Lower leg skin (tissue), 4 donors: ENCODE data around the gene SPACA7. TPM values are rescaled to one million over a fixed set of nuclear protein-coding genes. Genes with fewer than 3 reads are reported as not detected.

Experiments used
- DNase-seq, 2 donors: peaks; one replicate each; pipeline ENCODE4 v3.0.0-alpha.2; 2019; ENCODE audit warnings: low spot score in 2 of 2
- H3K4me3 ChIP-seq: fragments of 200-600 bp; sonication (generic); 2 replicates; pipeline ENCODE4 v1.5.1; 2017; ENCODE audit warnings: mild to moderate bottlenecking, low read depth; ENCODE audit not compliant: poor library complexity, severe bottlenecking
- CTCF ChIP-seq, 3 donors: fragments of 450-650 bp; IDR thresholded peaks; one replicate each; pipeline ENCODE4 v1.5.1; 2016; ENCODE audit warnings: antibody characterized with exemption in 3 of 3, mild to moderate bottlenecking in 3 of 3, moderate library complexity in 2 of 3
- POLR2A ChIP-seq, 2 donors: fragments of 450-650 bp; IDR thresholded peaks; one replicate each; pipeline ENCODE4 v1.6.1; 2016 to 2017; ENCODE audit warnings: antibody characterized with exemption in 2 of 2, mild to moderate bottlenecking in 1 of 2, moderate library complexity in 1 of 2
- WGBS, 2 donors: methylation state at CpG; one replicate each; pipeline ENCODE4 v1.1.5; 2018; 5-methylcytosine and 5-hydroxymethylcytosine counted together
- intact Hi-C: fragments of 100-400 bp; cut with DNase I; formaldehyde crosslinking; loops from one replicate; pipeline ENCODE4 v1.15.0; 2023; ENCODE audit warnings: low total_unique reads
- total RNA-seq, 4 donors: library from RNA; depleted of rRNA; stranded (reverse); fragments of >200 nt; gene quantifications; one replicate each; pipeline ENCODE4 v1.1.0, GENCODE V29; 2016

Gene SPACA7
- not detected for total RNA-seq

GRCh38 chr13:112376050-112376681 is at the start of gene SPACA7:
Gene SPACA7, plus strand, starts transcription at chr13:112376355. Its CDS starts 31 bp downstream, at chr13:112376386.
- TF ChIP-seq POLR2A (IDR thresholded peaks at IDR 0.05) (no peak), CTCF (IDR thresholded peaks at IDR 0.05) (no peak)
- WGBS, 2 donors, result 68 to 77% methylated on average over 8 of the region's 8 CpGs
- DNase-seq, result no peak
- intact Hi-C loops, result no loop called here
- H3K4me3 ChIP-seq, result no peak within 1 kb of the TSS

DNA sequence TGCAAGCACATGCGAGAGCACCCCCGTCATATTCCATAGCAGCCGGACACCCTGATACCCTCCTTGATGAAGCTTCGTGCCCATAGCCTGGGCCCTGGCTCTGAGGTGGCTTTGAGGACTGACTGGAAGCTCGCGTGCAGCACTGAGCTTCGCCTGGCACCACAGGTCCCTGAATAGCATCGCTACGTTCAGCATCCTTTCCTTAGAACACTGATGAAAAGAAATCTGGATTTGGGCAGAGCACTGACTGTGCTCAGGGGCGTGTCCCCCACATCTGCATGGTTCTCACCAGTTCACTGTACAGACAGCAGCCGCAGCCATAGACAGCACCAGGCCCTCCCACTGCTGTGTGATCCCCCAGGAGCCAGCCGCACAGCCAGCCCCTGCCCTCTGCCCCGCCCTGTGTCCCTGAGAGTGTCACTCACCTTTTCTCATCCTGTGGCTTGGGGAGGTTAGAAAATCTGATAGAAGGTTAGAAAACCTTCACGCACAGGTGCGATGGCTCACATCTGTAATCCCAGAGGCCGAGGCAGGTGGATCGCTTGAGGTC is 49.3 kb upstream of the SPACA7 start:
- no peak overlapping the region for H3K4me3 ChIP-seq
- no peak for TF ChIP-seq POLR2A (IDR thresholded peaks at IDR 0.05)
- TF ChIP-seq CTCF (IDR thresholded peaks at IDR 0.05), result no peak
- DNase-seq, result no peak
- intact Hi-C loops, result no loop called here
- 82 to 87% methylated on average over 17 of the region's 17 CpGs for WGBS, 2 donors

- 79 to 90% methylated on average over 7 of the region's 7 CpGs for WGBS, 2 donors
- intact Hi-C loops, result no loop called here
- no peak overlapping the region for H3K4me3 ChIP-seq
- no peak for DNase-seq
- no peak for TF ChIP-seq CTCF (IDR thresholded peaks at IDR 0.05)
- TF ChIP-seq POLR2A (IDR thresholded peaks at IDR 0.05), result no peak
These were observed 47.2 kb upstream of the SPACA7 start for GRCh38 chr13:112328936-112329335.

DNA sequence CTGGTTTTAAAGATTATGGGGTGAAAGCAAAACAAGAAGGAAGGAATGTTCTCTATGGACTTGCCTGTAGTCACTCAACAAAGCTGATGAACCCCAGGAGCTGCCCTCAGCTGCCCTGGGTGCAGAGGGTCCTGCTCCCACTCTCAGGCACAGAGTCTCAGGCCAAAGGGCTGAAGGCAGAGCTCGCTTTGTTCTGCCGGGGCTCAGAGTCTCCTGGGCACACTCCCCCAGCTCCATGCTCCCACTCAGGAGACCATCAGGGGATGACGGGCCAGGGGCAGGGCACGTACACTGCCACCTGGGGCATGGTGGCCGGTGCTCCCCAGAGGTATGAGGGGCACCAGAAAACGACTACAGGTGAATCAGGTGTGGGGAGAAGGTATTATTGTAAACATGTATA is 46.8 kb upstream of the SPACA7 start:
- WGBS, 2 donors, result 68 to 88% methylated on average over 6 of the region's 6 CpGs
- TF ChIP-seq CTCF (IDR thresholded peaks at IDR 0.05), result no peak
- TF ChIP-seq POLR2A (IDR thresholded peaks at IDR 0.05), result no peak
- DNase-seq, result no peak
- H3K4me3 ChIP-seq, result no peak overlapping the region
- intact Hi-C loops, result no loop called here

DNA sequence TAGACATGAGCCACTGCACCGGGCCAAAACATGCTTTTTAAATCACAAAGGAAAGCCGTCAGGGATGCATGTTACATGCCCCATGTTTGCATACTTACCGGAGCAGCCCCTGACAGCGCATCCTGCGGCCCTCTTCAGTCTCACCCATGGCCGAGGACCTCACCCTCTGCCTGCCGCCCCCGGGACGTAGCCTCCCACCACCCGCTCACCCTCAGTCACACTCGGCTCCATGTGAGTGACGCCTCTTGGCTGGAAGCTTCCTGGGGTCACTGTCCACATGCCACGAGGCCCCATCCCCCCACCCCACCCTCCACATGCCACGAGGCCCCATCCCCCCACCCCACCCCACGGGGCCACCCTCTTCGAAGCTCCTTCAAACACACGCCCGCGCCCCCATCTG is 46.1 kb upstream of the SPACA7 start:
- H3K4me3 ChIP-seq, result no peak overlapping the region
- DNase-seq, result no peak
- 70 to 77% methylated on average over 19 of the region's 19 CpGs for WGBS, 2 donors
- intact Hi-C loops, result no loop called here
- TF ChIP-seq CTCF (IDR thresholded peaks at IDR 0.05) (no peak), POLR2A (IDR thresholded peaks at IDR 0.05) (no peak)
